HepG2 (cell line): ENCODE data around the gene HMCN2. TPM values are rescaled to one million over a fixed set of nuclear protein-coding genes. Genes with fewer than 3 reads are reported as not detected.

Experiments used
- ATAC-seq: fragments of 200-7000 bp; cut with Tn5 transposase; 3 replicates; pipeline ENCODE4 v1.9.1; 2020; ENCODE audit warnings: mild to moderate bottlenecking, moderate library complexity
- BruUV-seq: library from RNA; stranded (reverse); fragments of 400-500 nt; replicated peaks from 2 replicates; lab custom pipeline; 2021; lab: Mats Ljungman, UMichigan
- CTCF ChIA-PET: fragments of 300-600 bp; formaldehyde crosslinking; extraction: SDS; loops from one replicate; lab custom pipeline; 2021; ENCODE audit warnings: low total read pairs, inconsistent platforms, low intra/inter-chr PET ratio; lab: Yijun Ruan, JAX
- POLR2A ChIA-PET: fragments of 350-600 bp; sonication (Branson Sonifier 250); formaldehyde crosslinking; loops from one replicate; lab custom pipeline; 2020; ENCODE audit warnings: antibody characterized with exemption, inconsistent platforms; lab: Yijun Ruan, JAX
- DNase-seq: peaks from one replicate; pipeline ENCODE4 v3.0.0-alpha.2; 2015; ENCODE audit warnings: low spot score
- FAIRE-seq: peaks from 3 replicates; lab custom pipeline; 2011; peaks lifted over from hg19 to GRCh38; lab: Jason Lieb, UNC
- H2AFZ ChIP-seq: one replicate; pipeline ENCODE4 v1.6.1; 2011; ENCODE audit warnings: low read length, inconsistent platforms
- H3K27ac ChIP-seq: fragments of 300-600 bp; 3 replicates; pipeline ENCODE4 v1.8.0; 2011; ENCODE audit warnings: mixed run types, mild to moderate bottlenecking, mixed read lengths, low read length, inconsistent platforms; ENCODE audit not compliant: insufficient read depth; ENCODE audit errors: extremely low read length
- H3K27me3 ChIP-seq, 2 experiments: fragments of 200-600 bp in 1 of 2; 2 replicates in 1 of 2; 3 replicates in 1 of 2; pipeline versions ENCODE4 v1.6.0 to v1.8.0; 2011; ENCODE audit warnings: low read length in 2 of 2, mild to moderate bottlenecking in 2 of 2, moderate library complexity in 2 of 2, inconsistent platforms in 1 of 2; ENCODE audit not compliant: insufficient read depth in 2 of 2, control insufficient read depth in 1 of 2
- H3K36me3 ChIP-seq, 2 experiments: fragments of 200-600 bp in 1 of 2; replicated peaks in 1 of 2; 2 replicates in 1 of 2; 3 replicates in 1 of 2; pipeline versions ENCODE4 v1.5.1 to v1.8.0; 2011; ENCODE audit warnings: low read length in 2 of 2, inconsistent platforms in 1 of 2; ENCODE audit not compliant: insufficient read depth in 2 of 2, control insufficient read depth in 1 of 2
- H3K4me1 ChIP-seq: 2 replicates; pipeline ENCODE4 v1.5.1; 2012; ENCODE audit warnings: low read length, inconsistent platforms; ENCODE audit not compliant: insufficient read depth
- H3K4me2 ChIP-seq: 2 replicates; pipeline ENCODE4 v1.6.0; 2011; ENCODE audit warnings: low read depth, low read length, inconsistent platforms
- H3K4me3 ChIP-seq, 3 experiments: fragments of 200-600 bp in 1 of 3; sonication (generic), shearing (Covaris generic) in 1 of 3; replicated peaks in 1 of 3; 2 replicates each; pipeline ENCODE4 v1.5.1; 2011 to 2016; ENCODE audit warnings: low read length in 3 of 3, inconsistent platforms in 2 of 3, low read depth in 2 of 3, mild to moderate bottlenecking in 2 of 3, control low read depth in 1 of 3, mixed read lengths in 1 of 3; ENCODE audit not compliant: insufficient read depth in 1 of 3
- H3K79me2 ChIP-seq: one replicate; pipeline ENCODE4 v1.6.1; 2011; ENCODE audit warnings: low read length, inconsistent platforms; ENCODE audit not compliant: insufficient read depth
- H3K9ac ChIP-seq: 2 replicates; pipeline ENCODE4 v1.6.0; 2011; ENCODE audit warnings: mild to moderate bottlenecking, low read depth, low read length, inconsistent platforms; ENCODE audit not compliant: insufficient read depth
- H3K9me3 ChIP-seq: 2 replicates; pipeline ENCODE4 v1.5.1; 2012; ENCODE audit warnings: mild to moderate bottlenecking, low read length
- H4K20me1 ChIP-seq: 2 replicates; pipeline ENCODE4 v1.6.0; 2011; ENCODE audit warnings: inconsistent platforms, mild to moderate bottlenecking, low read length, moderate library complexity; ENCODE audit not compliant: insufficient read depth
- HNRNPUL1 ChIP-seq: fragments of 200-400 bp; formaldehyde crosslinking; IDR thresholded peaks from 2 replicates; pipeline ENCODE4 v1.6.1; 2017; ENCODE audit warnings: low read depth, mild to moderate bottlenecking, low read length, moderate library complexity
- KLF15 ChIP-seq: sonication (generic); formaldehyde crosslinking; IDR thresholded peaks from 2 replicates; pipeline ENCODE4 v1.8.1; 2023; ENCODE audit warnings: borderline replicate concordance, mild to moderate bottlenecking, inconsistent platforms, missing genetic modification reagents, mixed read lengths
- MED1 ChIP-seq: sonication (generic); formaldehyde crosslinking; IDR thresholded peaks from 2 replicates; pipeline ENCODE4 v1.4.0; 2020; ENCODE audit warnings: missing genetic modification reagents
- MED8 ChIP-seq: sonication (generic); formaldehyde crosslinking; IDR thresholded peaks from 2 replicates; pipeline ENCODE4 v1.8.1; 2023; ENCODE audit warnings: mild to moderate bottlenecking, missing genetic modification reagents; ENCODE audit not compliant: insufficient replicate concordance
- NFIC ChIP-seq: IDR thresholded peaks from 2 replicates; pipeline ENCODE4 v1.6.1; 2012; ENCODE audit warnings: mild to moderate bottlenecking, low read length, inconsistent platforms
- RFXAP ChIP-seq: sonication (generic); formaldehyde crosslinking; IDR thresholded peaks from 2 replicates; pipeline ENCODE4 v1.4.0; 2020; ENCODE audit warnings: missing genetic modification reagents, borderline replicate concordance
- SIX1 ChIP-seq: sonication (generic); formaldehyde crosslinking; IDR thresholded peaks from 2 replicates; pipeline ENCODE4 v1.4.0; 2020; ENCODE audit warnings: missing genetic modification reagents, borderline replicate concordance
- TFDP2 ChIP-seq: sonication (generic); formaldehyde crosslinking; IDR thresholded peaks from 2 replicates; pipeline ENCODE4 v1.4.0; 2020; ENCODE audit warnings: missing genetic modification reagents
- ZBED4 ChIP-seq: sonication (generic); formaldehyde crosslinking; IDR thresholded peaks from 2 replicates; pipeline ENCODE4 v1.4.0; 2020; ENCODE audit warnings: missing genetic modification reagents, borderline replicate concordance
- ZNF543 ChIP-seq: sonication (generic); formaldehyde crosslinking; IDR thresholded peaks from 2 replicates; pipeline ENCODE4 v1.4.0; 2020; ENCODE audit warnings: mild to moderate bottlenecking, missing genetic modification reagents
- ZNF660 ChIP-seq: sonication (generic); formaldehyde crosslinking; IDR thresholded peaks from 2 replicates; pipeline ENCODE4 v1.5.1; 2020; ENCODE audit warnings: mild to moderate bottlenecking, low read depth, missing genetic modification reagents, borderline replicate concordance
- ZNF674 ChIP-seq: sonication (generic); formaldehyde crosslinking; IDR thresholded peaks from 2 replicates; pipeline ENCODE4 v1.5.0; 2020; ENCODE audit warnings: low read depth, mild to moderate bottlenecking, missing genetic modification reagents
- ZNF691 ChIP-seq: sonication (generic); formaldehyde crosslinking; IDR thresholded peaks from 2 replicates; pipeline ENCODE4 v1.4.0; 2020; ENCODE audit warnings: missing genetic modification reagents, low read depth, mild to moderate bottlenecking, borderline replicate concordance
- WGBS: methylation state at CpG from one replicate; pipeline ENCODE4 v1.1.6; 2017; ENCODE audit warnings: low lambda C conversion rate; 5-methylcytosine and 5-hydroxymethylcytosine counted together
- in situ Hi-C: cut with HindIII; loops from 2 replicates; pipeline ENCODE4 v1.10.0; 2017; ENCODE audit warnings: low pct_unique_long_range_greater_than_20kb; ENCODE audit not compliant: extremely low pct_ligation_motif_present
- intact Hi-C: fragments of 100-400 bp; cut with micrococcal nuclease; formaldehyde crosslinking; loops from one replicate; pipeline ENCODE4 v1.10.0; 2022; ENCODE audit not compliant: unreplicated experiment
- polyA plus RNA-seq, 8 experiments: library from polyadenylated mRNA; depleted of rRNA in 3 of 8; stranded (reverse) in 7 of 8; unstranded in 1 of 8; fragments of >200 nt; fragmentation: Illumina TruSeq in 4 of 8; extraction: Trizol in 4 of 8; gene quantifications; 2 replicates each; pipeline versions ENCODE4 v1.2.1 to v1.2.3, GENCODE V29; 2011 to 2016; ENCODE audit warnings: low read depth in 4 of 8, missing spikeins in 1 of 8, mixed read lengths in 1 of 8; ENCODE audit not compliant: insufficient read depth in 1 of 8
- total RNA-seq, 5 experiments: library from RNA; depleted of rRNA; stranded (reverse); fragments of >200 nt; fragmentation: Illumina TruSeq; extraction: Trizol; gene quantifications; 2 replicates each; pipeline ENCODE4 v1.2.3, GENCODE V29; 2016; ENCODE audit warnings: low read depth in 1 of 5

Gene HMCN2
- total and polyA plus RNA-seq, 2 of the 13 experiments (the other 11 are each of a cell fraction or from before 2014, with no cell fraction given) = 0.09 TPM; not detected in 1

- no peak for TF ChIP-seq ZBED4 (CRISPR knock-in tag)
Observed at GRCh38 chr9:130316430-130316829, 50.9 kb downstream of the HMCN2 start (continued).

GRCh38 chr9:130319300-130319699, 53.7 kb downstream of the HMCN2 start:
- no peak overlapping the region for H2AFZ ChIP-seq
- no peaks in the 10 kb centered on the region for H3K36me3 ChIP-seq
- ATAC-seq (no peak), FAIRE-seq (no peak), DNase-seq (no peak)
- CTCF ChIA-PET = no interaction called here
- H3K9ac ChIP-seq = no peak overlapping the region
- in situ Hi-C loops (no loop called here), intact Hi-C loops (no loop called here)
- peaks cover 25% of the 10 kb centered on the region for H3K4me1 ChIP-seq
- no peaks in the 10 kb centered on the region for H3K79me2 ChIP-seq
- H3K4me2 ChIP-seq = no peak overlapping the region
- no CpG with 5 or more reads among the region's 19 CpGs for WGBS
- no peak overlapping the region for H3K27ac ChIP-seq
- H3K9me3 ChIP-seq = no peaks in the 10 kb centered on the region
- no peaks in the 10 kb centered on the region for H4K20me1 ChIP-seq
- peaks cover 2 to 37% of the 10 kb centered on the region in 2 experiments; a peak in 4 of 5 replicates for H3K27me3 ChIP-seq
- H3K4me3 ChIP-seq = no peak overlapping the region
- no TSS peak for BruUV-seq
- POLR2A ChIA-PET = no interaction called here
- no peak for TF ChIP-seq ZNF543
- TF ChIP-seq ZNF691 = no peak
- TF ChIP-seq HNRNPUL1 = no peak
- no peak for TF ChIP-seq SIX1 (CRISPR knock-in tag)
- TF ChIP-seq KLF15 (CRISPR knock-in tag) = no peak
- no peak for TF ChIP-seq MED8 (CRISPR knock-in tag)
- TF ChIP-seq MED1 = no peak
- no peak for TF ChIP-seq ZNF674
- no peak for TF ChIP-seq NFIC
- TF ChIP-seq ZNF660 (CRISPR knock-in tag) = no peak
- TF ChIP-seq TFDP2 (CRISPR knock-in tag) = no peak
- TF ChIP-seq RFXAP (CRISPR knock-in tag) = no peak
